ENCODE results near the gene BTG2.

DNA sequence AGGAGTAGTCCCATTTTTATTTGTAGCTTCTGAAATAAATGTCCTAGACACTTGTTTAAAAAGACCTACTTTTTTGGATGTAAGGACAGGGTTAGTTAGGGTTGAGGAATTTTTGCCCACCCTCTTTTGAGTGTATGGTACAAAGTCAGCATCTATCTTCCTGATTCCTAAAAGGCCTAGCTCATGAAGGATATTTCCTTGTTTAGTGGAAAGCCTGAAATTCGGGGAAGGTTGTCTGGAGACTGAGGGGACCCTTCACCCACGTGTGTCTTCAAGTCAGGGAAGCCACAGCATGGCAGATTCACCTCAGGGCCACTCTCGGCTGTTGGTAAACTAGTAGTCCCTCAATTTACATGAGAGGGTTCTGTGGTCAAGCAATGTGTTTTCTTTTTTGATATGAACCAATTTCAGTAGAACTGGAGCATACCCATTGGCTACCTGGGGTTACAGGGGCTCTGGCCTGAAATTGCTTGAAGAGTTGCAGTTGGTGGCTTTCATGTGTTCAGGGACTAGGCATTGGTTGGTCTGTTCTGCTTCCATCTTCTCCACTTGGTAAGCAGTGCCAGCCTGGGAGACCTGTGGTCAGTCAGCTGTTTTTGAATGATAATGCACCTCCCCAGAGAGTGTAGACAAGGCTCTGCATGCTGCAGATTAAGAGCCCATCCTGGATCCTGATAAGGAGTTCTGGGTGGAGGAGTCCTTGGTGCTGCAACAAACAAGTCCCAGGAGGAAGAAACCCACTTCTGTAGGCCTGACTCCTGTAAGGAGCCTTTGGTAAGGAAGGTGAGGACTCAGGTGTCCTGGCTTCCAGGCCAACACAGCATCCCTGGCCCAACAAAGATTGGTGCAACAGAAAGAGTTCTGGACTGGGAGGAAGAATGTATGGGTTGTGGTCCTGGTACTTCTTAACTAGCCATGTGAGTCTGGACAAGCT lies 6.3 kb downstream of the BTG2 start:
- TF ChIP-seq, protein P1, sequence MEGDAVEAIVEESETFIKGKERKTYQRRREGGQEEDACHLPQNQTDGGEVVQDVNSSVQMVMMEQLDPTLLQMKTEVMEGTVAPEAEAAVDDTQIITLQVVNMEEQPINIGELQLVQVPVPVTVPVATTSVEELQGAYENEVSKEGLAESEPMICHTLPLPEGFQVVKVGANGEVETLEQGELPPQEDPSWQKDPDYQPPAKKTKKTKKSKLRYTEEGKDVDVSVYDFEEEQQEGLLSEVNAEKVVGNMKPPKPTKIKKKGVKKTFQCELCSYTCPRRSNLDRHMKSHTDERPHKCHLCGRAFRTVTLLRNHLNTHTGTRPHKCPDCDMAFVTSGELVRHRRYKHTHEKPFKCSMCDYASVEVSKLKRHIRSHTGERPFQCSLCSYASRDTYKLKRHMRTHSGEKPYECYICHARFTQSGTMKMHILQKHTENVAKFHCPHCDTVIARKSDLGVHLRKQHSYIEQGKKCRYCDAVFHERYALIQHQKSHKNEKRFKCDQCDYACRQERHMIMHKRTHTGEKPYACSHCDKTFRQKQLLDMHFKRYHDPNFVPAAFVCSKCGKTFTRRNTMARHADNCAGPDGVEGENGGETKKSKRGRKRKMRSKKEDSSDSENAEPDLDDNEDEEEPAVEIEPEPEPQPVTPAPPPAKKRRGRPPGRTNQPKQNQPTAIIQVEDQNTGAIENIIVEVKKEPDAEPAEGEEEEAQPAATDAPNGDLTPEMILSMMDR (IDR thresholded peaks at IDR 0.05; ENCODE audit: low read length): no peak
- TF ChIP-seq EZH2phosphoT487 (IDR thresholded peaks at IDR 0.05; ENCODE audit: low read length): no peak
- no peak for TF ChIP-seq EZH2 (optimal IDR thresholded peaks at IDR 0.05; ENCODE audit: low read depth, low read length)
